GM18867 (cell line): Measurements from ENCODE around the gene ADAMTSL4.
A peak's percentile ranks its signal among the peaks of the same experiment; 100 is the strongest.

ENCODE experiments used
- ATAC-seq: cut with Tn5 transposase; IDR thresholded peaks from one replicate; pipeline ENCODE4 v1.9.1; 2021; ENCODE audit warnings: mild to moderate bottlenecking, moderate library complexity; ENCODE audit not compliant: unreplicated experiment

Gene ADAMTSL4

GRCh38 chr1:150548632-150549495 lies at the start of gene ADAMTSL4:
TSS of gene ADAMTSL4 (plus strand) at chr1:150549408. CDS start at chr1:150552289, 2,881 bp downstream.
- ATAC-seq, result no peak

GRCh38 chr1:150505431-150505830 lies 43.8 kb upstream of the ADAMTSL4 start:
- ATAC-seq, result no peak

- ATAC-seq, result no peak
These were observed 41.0 kb upstream of the ADAMTSL4 start, which contains the start of gene ECM1 for GRCh38 chr1:150507912-150508864. TSS of gene ECM1 (plus strand) at chr1:150508109. CDS start at chr1:150508210, 101 bp downstream.

GRCh38 chr1:150508982-150509381 lies 40.2 kb upstream of the ADAMTSL4 start:
- no peak for ATAC-seq

- no peak for ATAC-seq
These were observed 37.7 kb upstream of the ADAMTSL4 start for GRCh38 chr1:150511551-150511950.

GRCh38 chr1:150511985-150512660 lies 37.1 kb upstream of the ADAMTSL4 start:
- no peak for ATAC-seq

- ATAC-seq, result no peak
These were observed 36.4 kb upstream of the ADAMTSL4 start for GRCh38 chr1:150512846-150513245.

GRCh38 chr1:150513351-150513791 lies 35.8 kb upstream of the ADAMTSL4 start:
- ATAC-seq, result no peak

- no peak for ATAC-seq
These were observed 34.9 kb upstream of the ADAMTSL4 start for GRCh38 chr1:150514260-150514659.

- ATAC-seq, result peak; percentile 8
These were observed 34.3 kb upstream of the ADAMTSL4 start for GRCh38 chr1:150514913-150515327.

GRCh38 chr1:150515328-150516049 lies 33.7 kb upstream of the ADAMTSL4 start, which contains the start of gene FALEC:
TSS of gene FALEC (plus strand) at chr1:150515752.
- peak; percentile 96 for ATAC-seq

GRCh38 chr1:150516050-150516591 lies 33.1 kb upstream of the ADAMTSL4 start:
- ATAC-seq, result no peak

- no peak for ATAC-seq
These were observed 32.6 kb upstream of the ADAMTSL4 start for GRCh38 chr1:150516616-150517015.

- no peak for ATAC-seq
These were observed 27.8 kb upstream of the ADAMTSL4 start for GRCh38 chr1:150521196-150521968.

- ATAC-seq, result no peak
These were observed 23.9 kb upstream of the ADAMTSL4 start for GRCh38 chr1:150525348-150525747.

GRCh38 chr1:150528196-150528595 lies 21.0 kb upstream of the ADAMTSL4 start:
- ATAC-seq, result no peak

GRCh38 chr1:150529017-150529416 lies 20.2 kb upstream of the ADAMTSL4 start:
- no peak for ATAC-seq

- no peak for ATAC-seq
These were observed 18.6 kb upstream of the ADAMTSL4 start for GRCh38 chr1:150530491-150531159.
